ENCODE measurements around the gene UGT1A3.

UGT1A3 gene

DNA sequence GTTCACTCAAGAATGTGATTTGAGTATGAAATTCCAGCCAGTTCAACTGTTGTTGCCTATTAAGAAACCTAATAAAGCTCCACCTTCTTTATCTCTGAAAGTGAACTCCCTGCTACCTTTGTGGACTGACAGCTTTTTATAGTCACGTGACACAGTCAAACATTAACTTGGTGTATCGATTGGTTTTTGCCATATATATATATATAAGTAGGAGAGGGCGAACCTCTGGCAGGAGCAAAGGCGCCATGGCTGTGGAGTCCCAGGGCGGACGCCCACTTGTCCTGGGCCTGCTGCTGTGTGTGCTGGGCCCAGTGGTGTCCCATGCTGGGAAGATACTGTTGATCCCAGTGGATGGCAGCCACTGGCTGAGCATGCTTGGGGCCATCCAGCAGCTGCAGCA, 31.2 kb downstream of the UGT1A3 start, which contains the start of gene UGT1A1:
Gene UGT1A1 (plus strand): TSS at position 228 of the 400 bp plus-strand sequence. CDS start 18 bp downstream, at position 246.
- no peak for DNase-seq

DNA sequence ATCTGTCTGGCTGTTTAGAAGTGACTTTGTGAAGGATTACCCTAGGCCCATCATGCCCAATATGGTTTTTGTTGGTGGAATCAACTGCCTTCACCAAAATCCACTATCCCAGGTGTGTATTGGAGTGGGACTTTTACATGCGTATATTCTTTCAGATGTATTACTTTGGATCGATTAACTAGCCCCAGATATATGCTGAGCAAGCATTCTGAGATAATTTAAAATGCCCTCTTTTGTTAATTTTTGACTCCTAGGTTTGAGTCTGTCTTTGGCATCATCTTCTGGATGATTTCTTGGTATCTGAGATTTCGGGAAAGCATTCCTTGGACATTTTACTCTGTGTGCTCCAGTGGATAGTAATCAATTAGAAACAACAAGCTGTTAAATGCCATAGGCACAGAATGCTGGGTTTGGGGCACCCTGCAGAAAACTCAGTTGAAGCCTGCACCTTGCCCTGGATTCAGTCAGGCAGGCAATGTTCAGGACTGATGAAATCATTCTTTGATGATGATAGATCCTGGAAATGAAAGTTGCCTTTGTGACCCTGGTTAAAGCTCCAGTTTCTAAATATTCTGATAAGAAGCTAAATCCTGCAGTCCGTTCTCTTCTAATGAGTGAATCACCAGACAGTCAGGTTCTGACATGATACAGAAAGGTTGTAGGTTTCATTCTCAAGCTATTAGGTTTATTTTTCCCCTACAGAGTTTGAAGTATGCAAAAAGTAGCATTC, 32.4 kb downstream of the UGT1A3 start:
- DNase-seq = no peak

DNA sequence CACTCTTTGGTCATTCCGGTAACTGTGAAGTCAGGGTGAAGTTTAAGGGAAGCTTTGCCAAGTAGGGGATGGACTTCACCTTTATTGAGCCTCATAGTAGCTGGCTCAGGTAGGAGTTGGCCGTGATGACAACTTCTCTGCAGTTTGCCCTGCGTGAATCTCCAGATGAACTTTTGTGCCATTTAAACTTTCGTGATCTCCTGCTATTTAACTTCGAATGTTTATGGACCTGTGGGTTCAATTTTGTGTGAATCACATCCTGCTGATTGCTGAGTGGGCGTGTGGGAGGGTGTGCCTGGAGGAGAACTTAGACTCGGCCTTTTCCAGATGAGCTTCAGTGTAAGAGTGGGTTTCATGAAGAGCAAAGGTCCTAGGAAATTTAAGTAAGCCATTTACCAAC, 35.4 kb downstream of the UGT1A3 start:
- DNase-seq = no peak

DNA sequence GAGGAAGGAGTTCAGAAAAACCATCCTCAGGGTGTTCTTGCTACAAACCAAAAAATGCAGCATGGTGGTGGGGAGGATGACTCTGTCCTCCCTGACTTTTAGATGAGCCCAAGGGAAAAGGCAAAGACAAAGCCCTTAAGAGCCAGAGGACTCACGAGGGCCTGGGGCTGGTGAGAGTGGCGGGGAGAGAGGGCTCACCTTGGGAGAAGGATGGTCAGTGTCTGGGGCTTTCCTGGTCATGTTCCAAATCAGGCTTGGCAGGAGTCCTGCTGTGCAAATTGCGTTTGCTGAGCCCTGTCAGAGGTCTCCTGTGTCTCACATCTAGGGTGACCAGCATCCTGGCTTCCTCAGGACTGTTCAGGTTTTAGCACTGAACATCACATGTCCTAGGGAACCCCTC, 35.9 kb downstream of the UGT1A3 start:
- no peak for DNase-seq

- no peak for DNase-seq
Observed at GRCh38 chr2:233766416-233766815, 37.6 kb downstream of the UGT1A3 start.

GRCh38 chr2:233768076-233768475, 39.2 kb downstream of the UGT1A3 start:
- DNase-seq = no peak

- no peak for DNase-seq
Observed at GRCh38 chr2:233769260-233769659, 40.4 kb downstream of the UGT1A3 start.

- DNase-seq = no peak
Observed at GRCh38 chr2:233772153-233772552, 43.3 kb downstream of the UGT1A3 start.

DNA sequence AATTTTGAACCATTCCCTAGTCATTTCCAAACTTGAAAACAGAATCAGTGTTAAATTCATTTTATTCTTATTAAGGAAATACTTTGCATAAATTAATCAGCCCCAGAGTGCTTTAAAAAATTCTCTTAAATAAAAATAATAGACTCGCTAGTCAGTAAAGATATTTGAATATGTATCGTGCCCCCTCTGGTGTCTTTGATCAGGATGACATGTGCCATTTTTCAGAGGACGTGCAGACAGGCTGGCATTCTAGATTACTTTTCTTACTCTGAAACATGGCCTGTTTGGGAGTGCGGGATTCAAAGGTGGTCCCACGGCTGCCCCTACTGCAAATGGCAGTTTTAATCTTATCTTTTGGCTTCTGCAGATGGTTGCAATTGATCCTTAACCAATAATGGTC, 43.7 kb downstream of the UGT1A3 start:
- no peak for DNase-seq

GRCh38 chr2:233773854-233774253, 45.0 kb downstream of the UGT1A3 start:
- DNase-seq = no peak

- no peak for DNase-seq
Observed at GRCh38 chr2:233775414-233775813, 46.6 kb downstream of the UGT1A3 start.

- DNase-seq = no peak
Observed at GRCh38 chr2:233778030-233778429, 49.2 kb downstream of the UGT1A3 start, which contains the start of gene MROH2A. Gene MROH2A (plus strand): TSS chr2:233778330. CDS start chr2:233779359, 1,029 bp downstream.

DNA sequence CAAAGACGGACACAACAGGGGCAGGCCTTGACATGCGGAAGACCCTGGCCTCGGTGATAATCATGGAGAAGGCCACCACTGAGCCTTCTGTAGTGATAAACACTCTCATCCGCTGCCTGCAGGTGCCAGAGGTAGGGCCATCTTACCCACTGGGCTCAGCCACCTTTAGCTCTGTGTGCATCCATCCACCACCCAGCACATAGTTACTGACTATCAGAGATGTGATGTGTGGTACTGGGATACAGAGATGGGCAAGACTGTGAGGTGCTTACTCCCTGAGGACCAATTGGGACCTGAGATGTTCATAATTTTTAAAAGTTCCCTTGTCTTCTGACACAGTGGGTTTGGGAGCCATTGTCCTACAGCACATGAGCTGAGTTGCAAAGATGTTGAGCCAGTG, 50.9 kb downstream of the UGT1A3 start:
- no peak for DNase-seq

- DNase-seq = no peak
Observed at GRCh38 chr2:233780771-233781170, 51.9 kb downstream of the UGT1A3 start.

DNA sequence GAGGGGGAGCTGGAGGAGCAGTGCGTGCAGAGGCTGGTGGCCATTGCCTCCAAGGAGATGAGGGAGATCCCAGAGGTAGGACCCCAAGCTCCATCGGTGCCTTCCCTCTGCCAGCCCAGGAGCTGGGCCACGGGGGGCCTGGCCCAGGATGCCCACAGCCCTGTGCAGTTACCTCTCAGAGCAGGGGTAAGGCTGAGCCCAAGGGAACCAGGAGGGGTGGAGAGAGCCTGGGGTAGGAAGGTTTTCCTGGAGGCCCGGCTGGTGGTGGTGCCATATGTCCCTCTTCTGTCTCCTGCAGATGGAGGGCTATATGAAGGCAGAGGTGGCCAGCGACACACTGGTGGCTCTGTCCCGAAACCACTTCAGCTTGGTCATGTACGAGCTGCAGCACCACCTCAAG, 60.7 kb downstream of the UGT1A3 start:
- DNase-seq = no peak

- DNase-seq = no peak
Observed at GRCh38 chr2:233791151-233791882, 62.5 kb downstream of the UGT1A3 start.

DNA sequence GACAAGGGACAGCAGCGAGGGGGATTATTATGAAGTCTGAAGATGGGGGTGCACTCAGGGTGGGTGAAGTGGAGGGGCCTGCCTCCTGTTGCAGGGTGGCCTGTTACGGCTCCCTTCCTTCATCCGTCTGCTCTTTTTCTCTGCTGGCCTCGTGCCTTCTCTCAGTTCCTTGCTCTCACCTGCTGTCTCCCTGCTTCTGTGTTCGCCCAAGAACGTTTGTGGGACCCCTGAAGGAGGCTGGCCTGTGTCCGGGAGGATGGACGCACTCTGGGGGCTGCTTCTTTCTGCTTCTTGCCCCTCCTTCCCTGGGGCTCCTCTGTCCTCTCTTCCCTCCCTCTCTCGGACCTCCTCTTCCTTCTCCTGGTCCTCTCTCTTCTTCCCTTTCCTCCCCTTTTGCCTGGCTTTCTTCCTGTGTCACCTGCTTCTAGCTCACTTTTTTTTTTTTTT, 63.1 kb downstream of the UGT1A3 start:
- DNase-seq = no peak

- DNase-seq = no peak
Observed at GRCh38 chr2:233792720-233793119, 63.9 kb downstream of the UGT1A3 start.

DNA sequence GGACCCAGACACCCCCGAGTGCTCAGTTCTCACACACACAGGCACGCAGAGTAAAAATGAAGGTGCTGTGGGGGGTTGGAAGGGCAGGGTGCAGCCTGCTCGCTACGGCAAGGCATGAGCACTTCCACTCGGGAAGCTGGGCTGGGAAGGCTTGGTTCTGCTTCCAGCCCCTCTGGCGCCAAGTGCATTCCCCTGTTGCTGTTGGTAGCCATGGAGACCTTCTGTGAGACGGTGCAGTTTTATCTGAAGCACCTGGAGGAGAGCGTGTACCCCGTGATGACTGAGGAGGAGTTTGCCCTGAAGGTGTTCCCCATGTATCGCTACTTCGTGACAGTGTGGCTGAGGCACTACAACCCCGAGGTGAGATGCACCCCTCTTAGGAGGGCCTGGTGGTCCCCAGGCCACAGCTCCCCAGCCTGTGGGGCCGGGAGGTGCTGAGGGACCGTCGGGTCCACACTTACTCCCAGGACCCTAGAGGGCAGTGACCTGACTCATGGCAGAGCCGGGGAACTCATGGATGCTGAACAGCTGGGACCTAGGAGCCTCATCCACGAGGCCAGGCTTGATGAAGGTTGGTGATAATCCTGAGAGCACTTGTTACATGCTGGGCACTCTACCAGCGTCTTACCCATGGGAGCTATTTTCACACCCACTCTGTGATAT, 64.8 kb downstream of the UGT1A3 start:
- no peak for DNase-seq

DNA sequence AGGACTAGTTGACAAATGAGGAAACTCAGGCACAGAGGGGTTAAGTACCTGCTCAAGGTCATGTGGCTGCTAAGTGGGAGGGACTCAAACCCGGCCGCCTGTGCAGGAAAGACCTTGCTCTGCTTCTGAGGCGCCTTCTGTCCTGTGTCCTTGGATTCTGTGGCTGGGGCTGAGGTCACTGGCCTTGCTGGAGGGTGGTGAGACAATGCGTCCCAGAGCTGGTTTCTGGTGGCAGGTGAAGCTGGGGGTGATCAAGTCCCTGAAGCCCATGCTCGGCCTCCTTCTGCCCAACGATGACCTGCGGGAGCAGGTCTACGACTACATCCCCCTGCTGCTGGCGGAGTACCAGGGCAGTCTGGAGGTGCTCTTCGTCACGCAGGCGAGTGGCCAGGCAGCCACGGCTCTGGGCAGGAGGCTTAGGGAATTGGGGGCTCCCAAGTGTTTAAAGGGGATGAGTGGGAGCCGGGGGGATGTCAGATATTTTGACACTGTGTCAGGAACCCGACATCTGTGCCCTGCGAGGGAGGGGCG, 65.4 kb downstream of the UGT1A3 start:
- DNase-seq = no peak

DNA sequence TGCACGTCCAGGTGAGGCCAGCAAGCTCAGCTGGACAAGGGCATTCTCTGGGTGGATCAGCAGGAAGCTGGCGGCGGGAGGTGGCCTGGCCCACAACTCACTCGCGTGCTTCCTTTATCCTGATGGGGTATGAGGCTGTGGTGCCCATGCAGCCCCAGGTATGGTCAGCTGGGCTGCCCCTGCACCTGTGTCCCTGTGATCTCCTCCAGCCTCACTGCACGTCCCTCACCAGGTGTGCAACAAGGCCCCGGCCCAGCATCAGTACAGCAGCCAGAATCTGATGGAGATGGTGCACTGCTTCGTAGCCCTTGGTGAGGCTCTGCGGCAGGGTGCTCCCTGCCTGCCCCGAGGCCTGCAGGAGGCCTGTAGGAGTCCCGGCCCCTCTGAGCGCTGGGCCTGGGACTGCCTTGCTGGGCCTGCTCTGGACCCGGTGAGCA, 66.9 kb downstream of the UGT1A3 start:
- no peak for DNase-seq

DNA sequence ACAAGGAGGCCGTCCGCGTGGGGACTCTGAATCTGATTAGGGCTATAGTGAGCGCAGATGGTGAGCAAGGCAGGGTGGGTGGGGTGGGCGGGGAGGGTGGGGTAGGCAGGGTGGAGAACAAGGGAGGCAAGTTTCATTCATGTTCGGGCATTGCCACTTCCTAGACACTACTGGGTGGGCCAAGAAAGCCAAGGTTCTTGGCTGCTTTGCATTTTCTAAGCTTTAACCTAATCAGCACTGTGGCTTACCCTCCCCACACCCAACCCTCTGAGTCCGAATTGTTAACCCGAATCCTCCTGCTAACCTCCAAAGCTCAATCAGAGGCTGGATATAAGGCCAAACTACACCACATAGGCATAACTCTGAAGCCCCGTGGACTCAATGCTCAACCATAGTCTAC, 67.4 kb downstream of the UGT1A3 start:
- DNase-seq = no peak

- DNase-seq = no peak
Observed at GRCh38 chr2:233798335-233799086, 69.7 kb downstream of the UGT1A3 start.

All from CD4-positive, alpha-beta T cell treated with Interleukin-12 subunit alpha and Interleukin-12 subunit beta, for 1 hour (primary cell).